ENCODE results near the gene PLEKHF1.
"Not testable (repeated sequence)": the region's sequence is repeated elsewhere in the genome, so short reads cannot be mapped to it uniquely, and the experiment has no call there.

Gene PLEKHF1

DNA sequence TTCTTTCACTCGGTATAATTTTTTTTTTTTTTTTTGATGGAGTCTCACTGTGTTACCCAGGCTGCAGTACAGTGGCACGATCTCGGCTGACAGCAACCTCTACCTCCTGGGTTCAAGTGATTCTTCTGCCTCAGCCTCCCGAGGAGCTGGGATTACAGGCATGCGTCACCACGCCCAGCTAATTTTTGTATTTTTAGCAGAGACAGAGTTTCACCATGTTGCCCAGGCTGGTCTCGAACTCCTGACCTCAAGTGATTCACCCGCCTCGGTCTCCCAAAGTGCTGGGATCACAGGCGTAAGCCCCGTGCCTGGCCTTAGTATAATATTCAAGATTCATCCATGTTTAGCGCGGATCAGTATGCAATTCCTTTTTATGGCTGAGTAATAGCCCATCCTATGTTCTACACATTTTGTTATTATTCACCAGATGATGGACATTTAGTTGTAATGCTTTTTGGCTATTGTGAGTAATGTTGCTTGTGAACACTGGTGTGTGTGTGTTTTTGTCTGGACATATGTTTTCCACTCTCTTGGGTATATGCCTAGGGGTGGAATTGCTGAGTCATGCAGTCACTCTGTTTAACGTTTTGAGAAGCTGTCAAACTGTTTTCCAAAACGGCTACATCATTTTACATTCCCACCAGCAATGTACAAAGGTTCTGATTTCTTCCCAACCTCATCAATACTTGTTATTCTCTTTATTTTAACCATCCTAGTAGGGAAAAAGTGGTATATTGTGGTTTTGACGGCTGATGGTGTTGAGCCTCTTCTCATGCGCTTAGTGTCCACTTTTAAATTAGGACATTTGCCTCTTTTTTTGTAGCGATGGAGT is 22.9 kb downstream of the PLEKHF1 start:
- in situ Hi-C loops (cut with MboI; ENCODE audit: low pct_unique_long_range_greater_than_20kb, low sequenced_read_pairs) = loop anchor here (10.0 to 25.0 kb wide), 2 partner anchors 73 to 476 kb away; partner anchors contain the start of gene UQCRFS1

DNA sequence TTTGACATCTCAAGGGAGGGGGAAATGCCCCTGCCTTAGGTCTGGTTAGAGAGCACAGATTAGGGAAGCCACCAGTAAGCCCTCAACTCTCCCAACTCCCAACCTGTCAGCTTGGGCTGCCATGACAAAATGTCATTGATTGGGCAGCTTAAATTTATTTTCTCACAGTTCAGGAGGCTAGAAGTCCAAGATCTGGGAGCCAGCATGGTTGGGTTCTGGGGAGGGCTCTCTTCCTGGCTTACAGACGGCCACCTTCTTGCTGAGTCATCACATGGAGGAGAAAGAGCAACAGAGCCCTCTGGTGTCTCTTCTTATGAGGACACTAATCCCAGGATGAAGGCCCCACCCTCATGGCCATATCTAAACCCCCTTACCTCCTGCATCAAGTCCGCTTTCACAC is 25.6 kb downstream of the PLEKHF1 start:
- in situ Hi-C loops (cut with MboI; ENCODE audit: low pct_unique_long_range_greater_than_20kb, low sequenced_read_pairs) = loop anchor here (25.0 kb wide), 1 partner anchor 479 kb away; the partner anchor contains the start of gene UQCRFS1
- peak; percentile 83 for DNase-seq

More for the DNA sequence above, 22.9 kb downstream of the PLEKHF1 start:
- DNase-seq = no peak

- no peak for DNase-seq
- in situ Hi-C loops (cut with MboI; ENCODE audit: low pct_unique_long_range_greater_than_20kb, low sequenced_read_pairs) = loop anchor here (25.0 kb wide), 1 partner anchor 482 kb away; the partner anchor contains the start of gene UQCRFS1
Observed at GRCh38 chr19:29694161-29694560, 28.9 kb downstream of the PLEKHF1 start.

- in situ Hi-C loops (cut with MboI; ENCODE audit: low pct_unique_long_range_greater_than_20kb, low sequenced_read_pairs) = loop anchor here (25.0 kb wide), 1 partner anchor 483 kb away; the partner anchor contains the start of gene UQCRFS1
- peak; percentile 90 for DNase-seq
Observed at GRCh38 chr19:29694669-29695627, 29.7 kb downstream of the PLEKHF1 start.

GRCh38 chr19:29695765-29696564 is 30.7 kb downstream of the PLEKHF1 start:
- DNase-seq = no peak
- in situ Hi-C loops (cut with MboI; ENCODE audit: low pct_unique_long_range_greater_than_20kb, low sequenced_read_pairs) = loop anchor here (25.0 kb wide), 1 partner anchor 484 kb away; the partner anchor contains the start of gene UQCRFS1

GRCh38 chr19:29696565-29696846 is 31.2 kb downstream of the PLEKHF1 start:
- DNase-seq = no peak
- in situ Hi-C loops (cut with MboI; ENCODE audit: low pct_unique_long_range_greater_than_20kb, low sequenced_read_pairs) = loop anchor here (25.0 kb wide), 1 partner anchor 484 kb away; the partner anchor contains the start of gene UQCRFS1

DNA sequence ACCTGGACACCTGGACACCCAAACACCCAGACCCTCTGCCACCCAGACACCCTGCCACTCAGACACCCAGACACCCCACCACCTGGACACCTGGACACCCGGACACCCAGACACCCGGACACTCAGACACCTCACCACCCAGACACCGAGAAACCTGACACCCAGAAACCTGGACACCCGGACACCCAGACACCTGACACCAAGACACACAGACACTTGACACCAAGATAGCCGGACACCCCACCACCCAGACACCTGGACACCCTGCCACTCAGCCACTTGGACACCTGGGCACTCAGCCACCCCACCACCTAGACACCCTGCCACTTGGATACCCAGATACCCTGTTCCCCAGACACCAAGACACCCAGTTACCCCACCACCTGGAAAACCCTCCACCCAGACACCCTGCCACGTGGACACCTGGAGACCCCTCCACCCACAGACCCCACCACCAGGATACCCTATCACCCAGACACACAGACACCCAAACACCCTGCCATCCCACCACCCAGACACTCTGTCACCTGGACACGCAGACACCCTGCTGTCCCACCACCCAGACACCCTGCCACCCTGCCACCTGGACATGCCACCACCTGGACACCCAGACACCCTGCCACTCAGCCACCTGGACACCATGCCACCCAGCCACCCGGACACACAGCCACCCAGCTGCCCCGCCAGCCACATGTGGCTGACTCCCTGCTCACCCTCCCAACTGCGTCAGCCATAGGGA is 32.4 kb downstream of the PLEKHF1 start:
- no peak for DNase-seq
- in situ Hi-C loops (cut with MboI; ENCODE audit: low pct_unique_long_range_greater_than_20kb, low sequenced_read_pairs) = loop anchor here (25.0 kb wide), 1 partner anchor 485 kb away; the partner anchor contains the start of gene UQCRFS1

DNA sequence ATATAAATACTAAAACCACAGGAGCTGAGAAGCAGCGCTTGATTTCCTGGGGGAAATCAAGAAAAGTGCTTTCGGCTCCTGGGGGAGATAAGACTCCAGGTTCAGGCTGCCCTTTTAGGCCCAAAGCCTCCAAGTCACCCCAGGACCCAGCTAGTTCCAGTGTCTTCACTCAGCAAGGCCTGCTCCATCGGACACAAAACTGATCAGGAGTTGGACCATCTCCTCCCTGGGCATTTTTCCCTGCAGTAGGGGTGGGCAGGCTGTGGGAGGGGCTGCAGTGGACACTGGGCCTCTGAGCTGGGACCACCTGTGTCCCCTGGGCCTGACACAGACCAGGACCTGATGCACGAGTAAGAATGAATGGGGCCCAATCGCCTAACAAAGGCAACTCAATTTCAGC is 34.6 kb downstream of the PLEKHF1 start:
- no peak for DNase-seq
- in situ Hi-C loops (cut with MboI; ENCODE audit: low pct_unique_long_range_greater_than_20kb, low sequenced_read_pairs) = loop anchor here (25.0 kb wide), 1 partner anchor 488 kb away; the partner anchor contains the start of gene UQCRFS1

- in situ Hi-C loops (cut with MboI; ENCODE audit: low pct_unique_long_range_greater_than_20kb, low sequenced_read_pairs) = no loop called here
- no peak for DNase-seq
Observed at GRCh38 chr19:29700498-29700897, 35.2 kb downstream of the PLEKHF1 start.

GRCh38 chr19:29702161-29702962 is 37.1 kb downstream of the PLEKHF1 start:
- in situ Hi-C loops (cut with MboI; ENCODE audit: low pct_unique_long_range_greater_than_20kb, low sequenced_read_pairs) = no loop called here
- DNase-seq = no peak

DNA sequence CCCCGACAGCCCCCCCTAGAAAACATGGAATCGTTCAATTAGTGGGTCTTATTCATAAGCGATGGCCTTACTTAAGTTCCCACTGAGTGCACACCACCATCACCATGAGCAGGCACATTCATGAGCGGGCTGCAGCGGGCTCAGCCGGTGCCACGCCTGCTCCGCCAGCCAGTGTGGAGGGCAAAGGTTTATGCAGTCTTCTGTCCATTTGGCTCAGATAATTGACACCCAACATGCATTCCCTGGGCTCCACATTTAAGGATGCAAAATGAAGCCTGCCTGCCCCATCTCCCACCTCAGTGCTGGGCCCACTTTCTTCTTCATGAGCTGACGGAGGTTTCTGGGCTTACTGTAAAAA is 37.7 kb downstream of the PLEKHF1 start:
- DNase-seq = no peak
- in situ Hi-C loops (cut with MboI; ENCODE audit: low pct_unique_long_range_greater_than_20kb, low sequenced_read_pairs) = no loop called here

DNA sequence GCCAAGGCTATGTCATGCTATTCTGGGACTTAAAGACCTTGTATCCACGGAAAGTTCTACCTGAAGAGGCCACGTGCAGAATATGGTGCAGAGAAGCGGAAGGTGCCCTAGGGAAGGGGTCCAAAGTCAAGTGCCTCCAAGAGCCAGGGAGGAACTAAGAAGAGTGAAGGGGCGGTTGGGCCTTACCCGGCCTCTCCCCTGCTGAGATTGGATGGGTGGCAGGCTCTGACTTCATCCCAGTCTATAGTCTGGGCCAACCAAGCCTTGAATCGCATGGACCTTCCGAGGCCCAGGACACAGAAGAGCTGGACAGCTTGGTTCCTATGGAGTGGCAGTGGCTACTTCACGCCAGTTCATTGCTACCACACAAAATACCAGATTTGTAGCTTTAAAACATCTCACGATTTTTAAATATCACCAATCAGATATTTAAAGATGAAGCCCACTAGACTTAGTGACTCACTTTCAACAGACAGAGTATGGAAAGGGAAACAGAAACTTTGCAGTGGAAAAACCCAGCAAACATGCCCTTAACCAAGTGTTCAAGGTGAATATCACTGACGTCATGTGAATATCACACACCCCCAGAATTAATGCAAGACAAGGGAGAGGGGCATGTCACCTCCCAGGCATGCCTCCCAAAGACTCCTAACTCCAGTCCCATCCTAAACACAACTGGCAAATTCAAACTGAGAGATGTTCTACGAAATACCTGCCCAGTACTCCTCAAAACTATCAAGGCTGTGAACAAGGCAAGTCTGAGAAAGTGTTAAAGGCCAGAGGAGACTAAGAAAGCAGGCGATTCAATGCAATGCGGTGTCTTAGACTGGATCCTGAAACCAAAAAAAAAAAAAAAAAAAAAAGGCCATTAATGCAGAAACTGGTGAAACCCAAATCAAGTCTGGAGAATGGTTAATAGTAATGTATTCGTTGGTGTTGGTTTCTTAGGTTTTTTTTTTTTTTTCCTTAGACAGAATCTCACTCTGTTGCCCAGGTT is 39.6 kb downstream of the PLEKHF1 start:
- in situ Hi-C loops (cut with MboI; ENCODE audit: low pct_unique_long_range_greater_than_20kb, low sequenced_read_pairs) = no loop called here
- DNase-seq = no peak

DNA sequence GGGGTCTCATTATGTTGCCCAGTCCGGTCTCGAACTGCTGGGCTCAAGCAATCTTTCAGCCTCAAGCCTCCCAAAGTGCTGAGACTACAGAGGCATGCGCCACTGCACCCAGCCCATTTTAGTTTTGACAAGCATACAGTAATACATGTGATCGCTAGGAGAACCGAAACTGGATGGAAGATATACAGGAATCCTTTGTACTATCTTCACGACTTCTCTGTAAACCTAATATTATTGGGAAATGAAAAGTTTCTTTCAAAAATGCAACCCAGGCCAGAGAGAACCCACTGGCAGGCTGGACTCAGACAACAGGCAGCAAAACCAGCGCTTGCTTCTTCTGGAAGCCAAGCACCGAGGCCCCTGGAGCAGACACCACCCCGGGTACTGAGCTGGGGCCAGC is 40.4 kb downstream of the PLEKHF1 start:
- no peak for DNase-seq
- in situ Hi-C loops (cut with MboI; ENCODE audit: low pct_unique_long_range_greater_than_20kb, low sequenced_read_pairs) = no loop called here

DNA sequence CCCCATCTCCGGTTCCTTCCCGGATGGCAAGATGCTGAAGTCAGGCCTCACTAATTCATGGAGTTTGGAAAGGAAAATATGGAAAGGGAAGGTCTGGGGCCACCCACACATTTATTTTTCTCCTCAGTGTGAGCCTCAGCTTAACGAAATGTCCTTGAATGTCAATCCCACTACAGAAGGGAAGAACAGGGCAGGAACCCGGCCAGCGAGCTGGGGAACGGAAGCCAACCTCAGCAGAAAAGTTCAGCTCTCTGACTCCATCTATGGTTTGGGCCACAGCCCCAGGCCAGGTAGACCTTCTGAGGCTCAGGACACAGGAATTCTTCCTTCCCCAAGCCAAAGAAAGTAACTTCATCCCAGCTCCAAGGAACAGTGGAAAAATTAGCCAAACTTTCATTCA is 41.4 kb downstream of the PLEKHF1 start:
- in situ Hi-C loops (cut with MboI; ENCODE audit: low pct_unique_long_range_greater_than_20kb, low sequenced_read_pairs) = no loop called here
- DNase-seq = no peak

DNA sequence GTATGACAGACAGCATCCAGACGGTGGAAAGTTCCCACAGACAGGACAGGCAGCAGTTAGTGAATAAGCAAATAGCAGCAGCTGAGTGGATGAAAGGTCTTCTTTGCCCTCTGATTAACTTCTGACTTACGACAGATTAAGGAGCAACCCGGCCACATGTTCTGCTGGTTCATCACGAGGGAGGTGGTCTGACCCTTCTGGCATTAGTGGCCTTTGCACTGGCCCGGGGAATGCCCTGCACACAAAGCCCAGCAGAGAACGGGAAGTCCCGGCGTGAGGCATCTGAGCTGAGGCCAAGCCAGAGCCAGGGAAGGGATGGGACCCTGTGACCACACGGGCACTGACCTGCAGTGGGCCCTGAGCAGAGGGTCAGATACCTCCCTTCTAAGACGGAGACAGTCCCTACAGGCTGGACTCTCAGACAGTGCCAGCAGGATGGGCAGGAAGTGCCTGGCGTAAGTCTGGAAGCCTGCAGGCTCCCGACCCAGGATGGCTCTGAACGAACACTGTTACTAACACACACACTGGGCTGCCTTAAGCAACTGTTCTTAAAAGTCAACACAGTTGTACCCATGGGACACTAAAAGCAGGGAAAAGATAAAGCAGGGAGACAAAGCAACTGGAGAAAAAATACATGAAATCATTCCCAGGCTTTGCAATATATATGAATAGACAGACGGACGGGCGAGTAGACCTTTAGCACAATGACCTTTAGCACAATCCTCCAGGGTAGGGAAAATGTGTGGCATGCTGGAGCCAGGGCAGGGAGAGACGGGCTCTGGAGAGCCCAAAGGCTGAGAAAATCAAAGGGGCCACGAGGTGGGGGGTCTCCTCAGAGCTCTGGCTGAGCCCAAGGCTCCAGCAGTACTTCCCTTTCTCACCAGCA is 43.5 kb downstream of the PLEKHF1 start:
- in situ Hi-C loops (cut with MboI; ENCODE audit: low pct_unique_long_range_greater_than_20kb, low sequenced_read_pairs) = no loop called here
- DNase-seq = no peak

- in situ Hi-C loops (cut with MboI; ENCODE audit: low pct_unique_long_range_greater_than_20kb, low sequenced_read_pairs) = not testable (repeated sequence)
Observed at GRCh38 chr19:29709440-29709798, 44.2 kb downstream of the PLEKHF1 start.

More at GRCh38 chr19:29709440-29709798, 44.2 kb downstream of the PLEKHF1 start:
- DNase-seq = not testable (repeated sequence)
